NCI-H2196 treated with DMSO at 0.1 percent for 48 hours (cell line): Measurements from ENCODE around the gene ATG101.

Experiments
- DNase-seq: peaks from one replicate; lab custom pipeline; 2025; ENCODE audit not compliant: unreplicated experiment; lab: John Stamatoyannopoulos, UW

Gene ATG101

GRCh38 chr12:52079576-52080402 lies 10.0 kb downstream of the ATG101 start, which contains the start of gene SMIM41:
Gene SMIM41 (plus strand): TSS chr12:52079704. CDS start chr12:52079780, 76 bp downstream.
- DNase-seq, result no peak

GRCh38 chr12:52080403-52081251 lies 10.8 kb downstream of the ATG101 start:
- no peak for DNase-seq

- peak; percentile 68 for DNase-seq
These were observed 11.5 kb downstream of the ATG101 start for GRCh38 chr12:52081263-52081733.

- no peak for DNase-seq
These were observed 12.4 kb downstream of the ATG101 start for GRCh38 chr12:52082026-52082668.

DNA sequence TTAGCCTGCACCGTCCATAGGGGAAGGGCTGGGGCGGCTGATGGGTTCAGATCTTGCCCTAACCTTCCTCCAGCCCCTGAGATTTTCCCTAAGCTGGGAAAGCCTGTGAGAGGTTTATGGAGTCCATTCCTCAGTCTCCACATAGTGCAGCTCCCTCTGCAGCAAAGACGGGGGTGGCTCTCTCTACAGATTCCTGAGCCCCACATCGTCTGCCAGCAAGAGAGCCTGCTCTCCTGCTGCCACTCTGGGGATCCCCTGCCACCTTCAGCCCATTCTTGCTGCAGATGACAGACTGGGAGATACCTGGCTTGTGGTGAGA lies 12.8 kb downstream of the ATG101 start:
- no peak for DNase-seq

- peak; percentile 42 for DNase-seq
These were observed 13.3 kb downstream of the ATG101 start for GRCh38 chr12:52082988-52083637.

DNA sequence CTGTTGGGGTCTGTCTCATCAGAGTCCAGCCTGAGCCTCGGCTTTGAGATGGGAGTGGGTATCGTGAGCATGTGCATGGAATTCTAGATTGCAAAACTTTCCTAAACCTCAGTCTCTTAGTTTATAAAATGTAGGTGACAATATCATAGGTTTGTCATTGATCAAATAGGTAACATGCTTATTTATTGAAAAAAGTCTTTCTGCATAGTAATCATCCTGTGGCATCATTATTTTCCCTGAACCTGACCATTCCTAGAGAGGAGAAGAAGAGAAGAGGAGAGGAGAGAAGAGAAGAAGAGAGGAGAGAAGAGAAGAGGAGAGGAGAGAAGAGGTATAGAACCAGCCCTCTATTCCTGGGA lies 13.8 kb downstream of the ATG101 start:
- DNase-seq, result no peak

- DNase-seq, result no peak
These were observed 14.9 kb downstream of the ATG101 start for GRCh38 chr12:52084491-52085231.

- no peak for DNase-seq
These were observed 16.0 kb downstream of the ATG101 start for GRCh38 chr12:52085682-52086180.

DNA sequence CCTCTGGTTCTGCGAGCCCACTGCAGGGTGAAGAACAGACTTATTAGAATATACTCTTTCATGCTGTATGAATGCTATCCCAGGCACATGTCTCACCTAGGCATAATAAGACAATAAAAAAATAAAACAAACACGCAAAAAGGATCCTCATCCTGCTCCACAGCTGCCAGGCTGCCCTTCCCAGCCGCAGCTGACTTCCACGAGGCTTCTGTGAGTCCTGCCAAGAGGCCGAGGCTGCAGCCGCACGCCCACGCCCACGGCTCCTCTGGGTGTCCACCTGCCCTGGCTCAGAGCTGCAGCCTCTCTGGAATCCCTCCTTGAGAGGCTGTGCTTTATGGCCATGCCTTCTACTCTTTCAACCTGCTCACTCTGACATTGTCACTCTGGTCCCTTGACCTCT lies 16.6 kb downstream of the ATG101 start:
- no peak for DNase-seq

DNA sequence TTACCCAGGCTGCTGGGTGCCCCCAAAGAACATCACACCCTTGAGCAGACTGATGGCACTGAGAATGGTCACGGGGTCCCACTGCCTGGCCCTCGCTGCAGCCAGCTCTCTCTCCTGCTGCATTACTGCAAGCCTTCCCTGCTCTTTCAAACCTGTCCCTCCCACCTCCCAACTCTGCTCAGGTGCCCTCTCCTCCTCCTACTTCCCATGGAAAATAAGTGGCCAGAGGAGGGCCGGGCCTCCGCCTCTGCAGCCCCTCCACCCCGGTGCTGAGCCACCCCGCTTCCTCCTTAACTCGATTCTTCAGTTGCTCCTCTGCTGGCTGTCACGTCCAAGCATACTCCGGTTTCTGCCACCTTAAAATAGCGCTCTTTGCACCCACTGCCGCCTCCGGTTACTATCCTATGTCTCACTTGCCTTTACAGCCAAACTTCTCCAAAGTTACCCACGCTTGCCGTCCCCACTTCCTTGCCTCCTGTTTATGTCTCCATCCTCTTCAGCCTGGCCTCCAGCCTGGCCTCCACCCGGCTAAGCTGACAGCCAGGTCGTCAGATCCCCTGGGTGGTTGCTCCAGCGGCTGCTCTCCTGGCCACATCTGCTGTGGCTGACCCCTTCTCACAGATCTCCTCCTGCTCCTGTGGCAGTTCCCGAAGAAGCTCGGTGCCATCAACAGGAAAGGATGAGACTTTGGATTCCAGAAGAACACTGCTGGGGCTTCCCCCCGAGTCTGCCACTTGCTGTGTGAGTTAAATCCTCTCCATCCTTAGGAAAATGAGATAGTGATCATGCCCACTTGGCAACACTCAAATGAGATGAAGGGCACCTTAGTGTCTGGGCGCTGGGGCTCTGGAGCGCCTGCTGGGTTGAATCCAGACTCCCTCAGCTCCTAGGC lies 17.4 kb downstream of the ATG101 start:
- DNase-seq, result no peak

DNA sequence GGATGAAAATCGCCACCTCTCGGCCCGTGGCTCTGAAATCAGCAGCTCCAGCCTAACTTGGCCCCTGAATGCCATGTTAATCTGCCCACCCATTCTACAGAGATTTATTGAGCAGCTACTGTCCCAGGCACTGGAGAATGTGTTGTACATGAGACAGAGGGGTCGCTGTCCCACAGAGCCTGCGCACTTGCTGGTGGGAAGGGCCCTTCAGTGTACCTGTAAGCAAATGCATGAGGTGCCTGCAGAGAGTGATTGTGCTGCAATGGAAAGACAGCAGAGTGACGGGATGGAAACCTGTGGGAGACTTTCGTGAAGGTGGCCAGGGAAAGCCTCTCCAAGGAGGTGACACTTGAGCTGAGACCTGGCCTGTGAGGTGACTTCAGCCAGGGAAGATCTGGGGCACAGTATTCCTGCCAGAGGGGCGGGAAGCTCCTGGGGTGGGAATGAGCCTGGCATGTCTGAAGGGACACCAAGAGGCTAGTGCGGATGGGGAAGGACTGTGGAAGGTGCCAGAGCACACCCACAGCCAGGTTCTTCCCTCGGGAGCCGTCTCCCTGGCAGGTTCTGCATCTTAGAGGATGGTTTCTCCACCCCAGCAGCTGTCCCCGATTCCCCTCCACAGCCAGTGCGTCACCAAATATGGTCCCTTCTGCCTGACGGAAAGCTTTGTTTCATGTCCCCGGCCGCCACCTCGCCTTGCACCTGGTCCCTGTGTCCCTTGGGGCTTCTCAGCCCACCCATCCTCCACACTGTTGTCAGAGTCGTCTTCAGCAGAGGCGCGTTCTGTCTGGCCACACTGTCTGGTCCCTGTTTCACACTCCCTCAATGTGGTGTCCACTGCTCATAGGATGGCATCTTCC lies 18.4 kb downstream of the ATG101 start:
- no peak for DNase-seq

DNA sequence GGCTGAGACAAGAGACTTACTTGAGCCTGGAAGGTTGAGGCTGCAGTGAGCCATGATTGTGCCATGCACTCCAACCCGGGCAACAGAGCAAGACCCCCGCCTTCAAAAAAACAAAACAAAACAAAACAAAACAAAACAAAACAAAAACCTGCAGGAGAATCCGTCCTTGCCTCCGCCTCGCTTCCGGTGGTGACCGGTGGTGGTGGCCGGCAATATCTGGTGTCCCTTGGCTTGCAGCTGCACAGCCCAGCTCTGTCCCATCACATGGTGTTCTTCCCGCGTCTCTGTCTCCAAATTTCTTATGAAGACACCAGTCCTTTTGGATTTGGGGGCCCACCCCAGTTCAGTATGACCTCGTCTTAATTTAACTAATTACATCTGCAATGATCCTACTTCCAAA lies 19.7 kb downstream of the ATG101 start:
- no peak for DNase-seq

DNA sequence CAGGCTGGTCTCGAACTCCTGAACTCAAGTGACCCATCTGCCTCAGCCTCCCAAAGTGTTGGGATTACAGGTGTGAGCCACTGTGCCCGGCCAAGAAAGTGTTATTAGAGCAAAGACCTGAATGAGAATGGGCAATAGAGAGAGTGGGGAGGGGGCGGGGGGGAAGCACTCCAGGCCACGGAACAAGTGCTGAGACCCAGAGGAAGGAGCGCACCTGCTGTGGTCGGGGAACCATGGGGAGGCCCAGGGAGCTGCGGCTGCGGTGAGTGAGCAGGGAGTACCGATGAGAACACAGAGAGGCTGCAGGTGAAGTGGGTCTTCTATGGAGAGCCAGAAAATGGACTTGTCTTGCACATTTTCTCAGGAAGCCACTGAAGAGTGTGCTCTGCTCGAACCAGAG lies 20.5 kb downstream of the ATG101 start:
- DNase-seq, result no peak

- no peak for DNase-seq
These were observed 21.3 kb downstream of the ATG101 start for GRCh38 chr12:52091061-52091460.

DNA sequence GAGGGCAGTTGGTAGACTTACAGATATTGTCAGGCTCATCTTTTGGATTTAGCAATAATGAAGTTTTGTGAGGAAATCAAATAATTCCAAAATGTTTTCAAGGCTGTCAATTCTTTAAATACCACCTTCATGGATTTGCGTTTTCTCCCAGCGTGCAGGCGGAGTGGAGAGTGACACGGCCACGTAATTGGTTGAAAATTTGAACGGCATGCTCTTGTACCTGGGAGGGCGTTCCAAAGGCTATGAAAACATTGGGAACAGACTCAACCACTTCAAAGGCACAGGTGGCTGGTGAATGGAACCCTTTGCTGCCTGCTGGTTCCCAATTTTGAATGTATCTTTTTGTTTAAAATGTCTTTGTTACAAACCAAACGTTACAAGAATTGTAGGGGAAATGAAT lies 22.1 kb downstream of the ATG101 start:
- no peak for DNase-seq

GRCh38 chr12:52093346-52093745 lies 23.6 kb downstream of the ATG101 start:
- no peak for DNase-seq

DNA sequence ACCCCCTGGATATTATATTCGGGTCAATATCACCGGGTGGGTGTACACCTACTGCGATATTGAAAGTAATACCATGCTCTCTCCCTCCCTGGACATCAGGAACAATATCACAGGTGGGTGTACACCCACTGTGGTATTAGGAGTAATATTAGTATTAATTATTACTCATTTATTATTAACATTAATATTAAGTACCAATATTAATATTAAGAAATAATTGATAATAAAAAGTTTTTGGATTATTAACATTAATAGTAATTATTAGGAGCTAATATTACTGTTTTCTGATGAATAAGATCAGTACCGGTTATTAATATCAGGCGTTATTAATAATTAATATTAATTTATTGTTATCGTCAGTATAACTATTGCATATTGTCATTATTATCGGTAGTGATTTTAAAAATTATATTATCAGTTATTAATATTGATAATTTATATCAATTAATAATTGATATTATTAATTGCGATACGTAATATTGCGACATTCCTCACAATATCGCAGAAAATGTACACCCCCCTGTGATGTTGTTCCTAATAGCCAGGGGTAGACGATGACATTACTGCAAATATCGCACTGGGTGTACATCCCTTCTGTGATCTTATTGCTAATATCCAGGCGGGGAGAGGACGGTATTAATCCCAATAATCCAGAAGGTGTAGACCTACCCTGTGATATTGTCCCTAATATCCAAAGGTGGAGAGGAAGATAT lies 26.7 kb downstream of the ATG101 start:
- DNase-seq, result no peak
